Measurements from ENCODE around the gene FGFBP1.
"Not testable (repeated sequence)": the region's sequence is repeated elsewhere in the genome, so short reads cannot be mapped to it uniquely, and the experiment has no call there.

FGFBP1 gene

GRCh38 chr4:15926486-15926885, 12.1 kb downstream of the FGFBP1 start:
- TF ChIP-seq CTCF (IDR thresholded peaks at IDR 0.05; ENCODE audit: extremely low read depth, insufficient read depth, missing control alignments) = no peak
- in situ Hi-C loops (cut with MboI; ENCODE audit: low pct_unique_long_range_greater_than_20kb, low sequenced_read_pairs, unreplicated experiment) = no loop called here
- DNase-seq (ENCODE audit: low spot score) = no peak

GRCh38 chr4:15925830-15926229, 12.7 kb downstream of the FGFBP1 start:
- in situ Hi-C loops (cut with MboI; ENCODE audit: low pct_unique_long_range_greater_than_20kb, low sequenced_read_pairs, unreplicated experiment) = no loop called here

GRCh38 chr4:15921592-15921932, 17.0 kb downstream of the FGFBP1 start:
- DNase-seq (ENCODE audit: low spot score) = no peak
- no peak for TF ChIP-seq CTCF (IDR thresholded peaks at IDR 0.05; ENCODE audit: extremely low read depth, insufficient read depth, missing control alignments)
- in situ Hi-C loops (cut with MboI; ENCODE audit: low pct_unique_long_range_greater_than_20kb, low sequenced_read_pairs, unreplicated experiment) = no loop called here

More at GRCh38 chr4:15925830-15926229, 12.7 kb downstream of the FGFBP1 start:
- TF ChIP-seq CTCF (IDR thresholded peaks at IDR 0.05; ENCODE audit: extremely low read depth, insufficient read depth, missing control alignments) = no peak
- no peak for DNase-seq (ENCODE audit: low spot score)

- no peak for TF ChIP-seq CTCF (IDR thresholded peaks at IDR 0.05; ENCODE audit: extremely low read depth, insufficient read depth, missing control alignments)
- DNase-seq (ENCODE audit: low spot score) = no peak
- in situ Hi-C loops (cut with MboI; ENCODE audit: low pct_unique_long_range_greater_than_20kb, low sequenced_read_pairs, unreplicated experiment) = no loop called here
These were observed 17.6 kb downstream of the FGFBP1 start for GRCh38 chr4:15920723-15921591.

- TF ChIP-seq CTCF (IDR thresholded peaks at IDR 0.05; ENCODE audit: extremely low read depth, insufficient read depth, missing control alignments) = no peak
- in situ Hi-C loops (cut with MboI; ENCODE audit: low pct_unique_long_range_greater_than_20kb, low sequenced_read_pairs, unreplicated experiment) = no loop called here
- DNase-seq (ENCODE audit: low spot score) = no peak
These were observed 19.9 kb downstream of the FGFBP1 start for GRCh38 chr4:15918484-15919129.

- TF ChIP-seq CTCF (IDR thresholded peaks at IDR 0.05; ENCODE audit: extremely low read depth, insufficient read depth, missing control alignments) = no peak
- in situ Hi-C loops (cut with MboI; ENCODE audit: low pct_unique_long_range_greater_than_20kb, low sequenced_read_pairs, unreplicated experiment) = no loop called here
- no peak for DNase-seq (ENCODE audit: low spot score)
These were observed 21.2 kb downstream of the FGFBP1 start for GRCh38 chr4:15917297-15917696.

- DNase-seq (ENCODE audit: low spot score); in situ Hi-C loops (cut with MboI; ENCODE audit: low pct_unique_long_range_greater_than_20kb, low sequenced_read_pairs, unreplicated experiment): not testable (repeated sequence)
These were observed 22.2 kb downstream of the FGFBP1 start for GRCh38 chr4:15916358-15916757.

Measured in GM13977 (cell line).